Activated CD4-positive, alpha-beta memory T cell treated with anti-CD3 and anti-CD28 coated beads, Interleukin-2, amount 10 ng/mL, durations not matched to agents 7 days and 5 days (primary cell): ENCODE results near the gene QSOX1. TPM values are rescaled to one million over a fixed set of nuclear protein-coding genes. Genes with fewer than 3 reads are reported as not detected.

Source experiments
- CTCF ChIA-PET: fragments of 350-600 bp; sonication (Branson Sonifier 250); formaldehyde crosslinking; loops from one replicate; lab custom pipeline; 2021; ENCODE audit warnings: antibody characterized with exemption, inconsistent platforms; lab: Charles Lee
- POLR2A ChIA-PET: fragments of 350-600 bp; sonication (Branson Sonifier 250); formaldehyde crosslinking; loops from one replicate; lab custom pipeline; 2021; ENCODE audit warnings: antibody characterized with exemption; lab: Charles Lee
- DNase-seq: peaks from one replicate; pipeline ENCODE4 v3.0.0-alpha.2; 2020
- H3K27ac Mint-ChIP-seq: one replicate; pipeline ENCODE4 v1.8.0; 2021; ENCODE audit warnings: mild to moderate bottlenecking, mixed read lengths
- H3K27me3 Mint-ChIP-seq: one replicate; pipeline ENCODE4 v1.8.0; 2021; ENCODE audit warnings: mixed read lengths
- H3K36me3 Mint-ChIP-seq: one replicate; pipeline ENCODE4 v1.8.0; 2021; ENCODE audit warnings: low read depth, mixed read lengths
- H3K4me1 Mint-ChIP-seq: one replicate; pipeline ENCODE4 v1.8.0; 2021; ENCODE audit warnings: mixed read lengths
- H3K4me3 Mint-ChIP-seq: one replicate; pipeline ENCODE4 v1.8.0; 2021; ENCODE audit warnings: mild to moderate bottlenecking, mixed read lengths
- H3K9me3 Mint-ChIP-seq: one replicate; pipeline ENCODE4 v1.8.0; 2021; ENCODE audit warnings: mixed read lengths
- total RNA-seq, 2 experiments: library from RNA; stranded (reverse); gene quantifications; one replicate each; pipeline ENCODE4 v1.2.3, GENCODE V29; 2021

QSOX1 gene, protein sequence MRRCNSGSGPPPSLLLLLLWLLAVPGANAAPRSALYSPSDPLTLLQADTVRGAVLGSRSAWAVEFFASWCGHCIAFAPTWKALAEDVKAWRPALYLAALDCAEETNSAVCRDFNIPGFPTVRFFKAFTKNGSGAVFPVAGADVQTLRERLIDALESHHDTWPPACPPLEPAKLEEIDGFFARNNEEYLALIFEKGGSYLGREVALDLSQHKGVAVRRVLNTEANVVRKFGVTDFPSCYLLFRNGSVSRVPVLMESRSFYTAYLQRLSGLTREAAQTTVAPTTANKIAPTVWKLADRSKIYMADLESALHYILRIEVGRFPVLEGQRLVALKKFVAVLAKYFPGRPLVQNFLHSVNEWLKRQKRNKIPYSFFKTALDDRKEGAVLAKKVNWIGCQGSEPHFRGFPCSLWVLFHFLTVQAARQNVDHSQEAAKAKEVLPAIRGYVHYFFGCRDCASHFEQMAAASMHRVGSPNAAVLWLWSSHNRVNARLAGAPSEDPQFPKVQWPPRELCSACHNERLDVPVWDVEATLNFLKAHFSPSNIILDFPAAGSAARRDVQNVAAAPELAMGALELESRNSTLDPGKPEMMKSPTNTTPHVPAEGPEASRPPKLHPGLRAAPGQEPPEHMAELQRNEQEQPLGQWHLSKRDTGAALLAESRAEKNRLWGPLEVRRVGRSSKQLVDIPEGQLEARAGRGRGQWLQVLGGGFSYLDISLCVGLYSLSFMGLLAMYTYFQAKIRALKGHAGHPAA
- 10 to 100 TPM; 28.9 to 35.1 TPM for total RNA-seq

DNA sequence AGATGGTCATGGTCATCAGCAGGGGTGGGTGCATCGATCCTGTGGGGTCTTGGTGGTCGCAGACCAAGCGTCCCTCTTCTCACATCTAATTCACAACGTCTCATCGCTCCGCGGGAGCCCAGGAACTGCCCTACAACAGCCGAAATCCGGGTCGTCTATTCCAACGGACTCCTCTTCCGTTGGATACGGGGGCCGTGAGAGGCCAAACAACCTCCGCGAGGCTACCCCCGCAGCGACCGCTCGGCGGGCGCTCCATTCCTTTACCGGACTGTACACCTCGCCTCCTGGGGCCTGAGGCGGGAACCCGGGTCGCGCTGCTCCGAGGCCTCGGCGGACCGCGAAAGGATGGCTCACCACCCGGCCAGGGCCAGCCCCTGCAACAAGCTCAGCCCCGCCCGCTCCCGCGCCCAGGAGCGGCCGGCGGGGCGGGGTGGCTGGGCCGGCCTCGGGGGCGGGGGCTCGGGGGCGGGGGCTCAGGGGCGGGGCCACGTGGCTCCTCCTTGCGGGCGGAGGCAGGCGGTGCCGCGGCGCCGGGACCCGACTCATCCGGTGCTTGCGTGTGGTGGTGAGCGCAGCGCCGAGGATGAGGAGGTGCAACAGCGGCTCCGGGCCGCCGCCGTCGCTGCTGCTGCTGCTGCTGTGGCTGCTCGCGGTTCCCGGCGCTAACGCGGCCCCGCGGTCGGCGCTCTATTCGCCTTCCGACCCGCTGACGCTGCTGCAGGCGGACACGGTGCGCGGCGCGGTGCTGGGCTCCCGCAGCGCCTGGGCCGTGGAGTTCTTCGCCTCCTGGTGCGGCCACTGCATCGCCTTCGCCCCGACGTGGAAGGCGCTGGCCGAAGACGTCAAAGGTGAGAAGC is at the start of gene QSOX1:
QSOX1 (plus strand) TSS at position 545 of the 857 bp plus-strand sequence; CDS start at position 584, 39 bp downstream.
- Mint-ChIP-seq H3K27ac (peak within 1 kb of the TSS; percentile 79), H3K4me1 (peaks cover 28% of the 10 kb centered on the region), H3K4me3 (peak within 1 kb of the TSS; percentile 92), H3K27me3 (no peaks in the 10 kb centered on the region), H3K9me3 (no peaks in the 10 kb centered on the region), H3K36me3 (peaks cover 6% of the 10 kb centered on the region)
- ChIA-PET CTCF (interaction anchor here (1.0 to 4.2 kb wide), 3 partner anchors 14 to 200 kb away, joined by 3 to 23 read pairs (median 7); no protein-coding TSS in a partner anchor), POLR2A (interaction anchor here (0.7 to 3.5 kb wide), 12 partner anchors 9 to 348 kb away, joined by 3 to 32 read pairs (median 3); partner anchors contain the start of genes ACBD6, CEP350 and TOR1AIP1)
- peak; percentile 92 for DNase-seq

DNA sequence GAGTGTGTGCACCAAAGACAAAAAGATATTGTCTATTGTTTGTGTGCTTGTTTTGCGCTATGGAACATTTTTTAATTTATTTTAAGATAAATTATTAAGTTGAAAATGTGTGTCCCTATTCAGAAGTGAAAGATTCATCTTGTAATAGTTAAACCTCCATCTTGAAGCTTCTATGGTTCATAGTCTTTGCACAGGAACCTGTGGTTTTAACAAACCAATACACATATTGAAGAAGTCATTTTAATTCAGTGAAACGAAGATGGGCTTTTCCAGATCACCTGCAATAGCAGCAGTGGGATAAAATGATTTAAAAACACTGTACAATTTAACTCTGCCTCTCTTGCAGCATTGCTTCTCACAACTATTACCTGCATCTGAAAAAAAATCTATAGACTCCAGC is 42.6 kb upstream of the QSOX1 start:
- Mint-ChIP-seq H3K4me1 (no peaks in the 10 kb centered on the region), H3K27me3 (no peaks in the 10 kb centered on the region), H3K9me3 (no peaks in the 10 kb centered on the region), H3K27ac (no peak overlapping the region), H3K36me3 (peaks cover 35% of the 10 kb centered on the region), H3K4me3 (no peak overlapping the region)
- ChIA-PET CTCF (interaction anchor here (1.1 kb wide), 1 partner anchor 20 kb away, joined by 4 read pairs; no protein-coding TSS in a partner anchor), POLR2A (interaction anchor here (0.8 kb wide), 1 partner anchor 24 kb away, joined by 4 read pairs; no protein-coding TSS in a partner anchor)
- no peak for DNase-seq

GRCh38 chr1:180112984-180113647 is 41.6 kb upstream of the QSOX1 start:
- POLR2A ChIA-PET: no interaction called here
- Mint-ChIP-seq H3K4me3 (no peak overlapping the region), H3K27me3 (no peaks in the 10 kb centered on the region), H3K4me1 (no peaks in the 10 kb centered on the region), H3K9me3 (no peaks in the 10 kb centered on the region), H3K36me3 (peaks cover 35% of the 10 kb centered on the region), H3K27ac (no peak overlapping the region)
- CTCF ChIA-PET: interaction anchor here (1.1 kb wide), 2 partner anchors 21 to 66 kb away, joined by 3 to 4 read pairs; no protein-coding TSS in a partner anchor
- DNase-seq: no peak

DNA sequence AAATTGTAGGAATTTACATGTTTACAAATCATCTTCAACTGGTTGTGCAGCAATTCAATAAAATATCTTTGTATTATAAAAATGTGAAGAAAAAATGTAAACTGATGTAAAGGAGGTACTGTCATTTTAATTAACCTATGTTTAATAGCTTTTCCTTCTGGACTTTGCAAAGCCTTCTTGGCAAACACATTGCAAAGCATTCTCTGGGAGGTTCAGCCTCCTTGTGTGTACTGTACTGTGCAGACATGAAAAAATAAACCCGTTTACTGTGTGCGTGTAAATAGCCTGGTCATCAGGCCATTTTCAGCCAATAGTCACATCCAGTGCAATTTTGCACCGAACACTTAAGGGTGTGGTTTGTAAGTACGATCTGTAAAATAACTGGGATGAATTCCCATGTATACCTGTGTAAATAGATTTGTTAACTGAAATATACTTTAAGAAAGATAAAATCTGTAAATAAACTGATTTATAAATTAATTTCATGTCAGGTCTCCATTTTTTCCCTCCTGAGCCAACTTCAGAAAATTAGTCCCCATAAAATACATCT is 40.2 kb upstream of the QSOX1 start:
- peaks cover 32% of the 10 kb centered on the region for H3K36me3 Mint-ChIP-seq
- H3K9me3 Mint-ChIP-seq: no peaks in the 10 kb centered on the region
- no peaks in the 10 kb centered on the region for H3K4me1 Mint-ChIP-seq
- POLR2A ChIA-PET: no interaction called here
- no peak overlapping the region for H3K27ac Mint-ChIP-seq
- DNase-seq: no peak
- no peaks in the 10 kb centered on the region for H3K27me3 Mint-ChIP-seq
- CTCF ChIA-PET: interaction anchor here (0.6 to 1.2 kb wide), 3 partner anchors 10 to 65 kb away, joined by 3 read pairs; no protein-coding TSS in a partner anchor
- H3K4me3 Mint-ChIP-seq: no peak overlapping the region

DNA sequence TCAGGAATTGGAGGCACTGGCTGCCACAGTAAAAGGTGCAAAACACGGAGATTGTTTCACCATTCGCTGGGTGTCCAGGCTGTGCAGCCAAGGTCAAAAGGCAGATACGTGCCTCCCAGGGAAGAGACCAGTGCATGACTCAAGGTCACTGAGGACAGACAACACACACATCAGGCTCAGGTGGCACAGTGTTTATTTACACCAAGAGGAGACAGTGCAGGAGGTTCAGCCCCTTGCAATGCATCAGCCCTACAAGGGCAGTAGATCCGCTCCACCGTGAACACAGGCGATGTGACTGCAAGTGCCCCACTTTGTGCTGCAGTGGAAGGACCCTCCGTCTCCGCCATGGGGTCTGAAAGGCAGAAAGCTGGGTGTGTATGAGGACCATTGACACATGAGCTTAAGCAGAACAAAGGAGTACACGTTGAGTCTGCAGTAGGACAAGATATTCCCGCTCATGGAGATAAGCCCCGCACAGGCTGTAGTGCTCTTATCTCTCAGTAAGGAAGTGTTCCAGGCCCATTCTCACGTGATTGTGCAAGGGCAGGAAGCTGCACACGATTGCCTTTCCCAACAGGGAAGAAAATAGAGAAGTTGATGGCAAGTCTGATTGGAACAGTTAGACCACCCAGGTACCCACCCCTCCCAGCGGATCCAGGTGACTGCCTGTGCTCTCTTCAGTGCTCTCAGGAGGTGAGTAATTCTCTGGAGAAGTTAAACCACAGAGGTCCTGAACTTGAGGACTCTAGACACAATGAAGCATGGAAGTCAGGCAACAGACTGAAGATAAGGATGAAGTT is 37.5 kb upstream of the QSOX1 start:
- H3K36me3 Mint-ChIP-seq: peaks cover 15% of the 10 kb centered on the region
- CTCF ChIA-PET: no interaction called here
- H3K27ac Mint-ChIP-seq: no peak overlapping the region
- no peak for DNase-seq
- H3K9me3 Mint-ChIP-seq: no peaks in the 10 kb centered on the region
- POLR2A ChIA-PET: no interaction called here
- H3K4me3 Mint-ChIP-seq: no peak overlapping the region
- H3K27me3 Mint-ChIP-seq: no peaks in the 10 kb centered on the region
- H3K4me1 Mint-ChIP-seq: no peaks in the 10 kb centered on the region

DNA sequence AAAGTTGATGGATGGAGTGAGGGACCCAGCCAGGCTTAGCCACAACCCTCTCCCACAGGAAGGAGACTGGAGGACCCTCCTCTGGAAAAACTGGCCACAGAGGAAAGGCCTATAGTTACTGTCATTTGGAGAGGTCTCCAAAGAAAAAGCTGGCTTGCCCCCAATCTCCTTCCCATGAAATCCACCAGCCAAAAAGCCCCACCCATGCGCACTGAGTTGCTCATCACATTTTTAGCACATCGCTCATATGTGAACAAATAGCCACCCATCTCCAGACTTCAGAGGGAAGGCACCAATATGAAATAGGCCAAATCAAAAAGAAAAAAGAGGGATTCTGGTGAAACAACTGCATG is 36.9 kb upstream of the QSOX1 start:
- peaks cover 9% of the 10 kb centered on the region for H3K36me3 Mint-ChIP-seq
- H3K4me1 Mint-ChIP-seq: no peaks in the 10 kb centered on the region
- H3K27me3 Mint-ChIP-seq: no peaks in the 10 kb centered on the region
- no peak overlapping the region for H3K4me3 Mint-ChIP-seq
- POLR2A ChIA-PET: no interaction called here
- no peaks in the 10 kb centered on the region for H3K9me3 Mint-ChIP-seq
- CTCF ChIA-PET: no interaction called here
- H3K27ac Mint-ChIP-seq: no peak overlapping the region
- DNase-seq: no peak

DNA sequence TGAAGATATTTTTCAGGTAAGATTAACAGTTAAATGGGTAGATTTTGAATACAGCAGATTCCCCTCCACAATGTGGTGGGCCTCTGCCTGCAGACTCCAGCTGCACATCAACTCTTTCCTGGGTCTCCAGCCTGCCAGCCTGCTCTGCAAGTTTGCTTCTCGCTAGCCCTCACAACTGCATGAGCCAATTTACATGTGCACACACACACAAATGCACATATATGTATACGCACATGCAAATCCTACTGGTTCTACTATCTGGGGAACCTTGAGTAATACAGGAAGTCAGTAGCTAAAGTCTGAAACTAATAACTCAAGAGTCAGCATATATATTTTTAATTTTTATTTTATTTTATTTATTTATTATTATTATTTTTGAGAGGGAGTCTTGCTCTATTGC is 34.8 kb upstream of the QSOX1 start:
- Mint-ChIP-seq H3K4me1 (no peaks in the 10 kb centered on the region), H3K9me3 (no peaks in the 10 kb centered on the region), H3K27ac (no peak overlapping the region), H3K27me3 (no peaks in the 10 kb centered on the region), H3K4me3 (no peak overlapping the region), H3K36me3 (peaks cover 6% of the 10 kb centered on the region)
- ChIA-PET CTCF (no interaction called here), POLR2A (no interaction called here)
- no peak for DNase-seq

- POLR2A ChIA-PET: no interaction called here
- Mint-ChIP-seq H3K4me3 (no peak overlapping the region), H3K36me3 (no peaks in the 10 kb centered on the region), H3K27me3 (no peaks in the 10 kb centered on the region), H3K27ac (no peak overlapping the region), H3K9me3 (no peaks in the 10 kb centered on the region), H3K4me1 (peaks cover 10% of the 10 kb centered on the region)
- DNase-seq: no peak
- CTCF ChIA-PET: no interaction called here
These were observed 31.2 kb upstream of the QSOX1 start for GRCh38 chr1:180123463-180123936.

- POLR2A ChIA-PET: no interaction called here
These were observed 24.0 kb upstream of the QSOX1 start for GRCh38 chr1:180130651-180131050.

GRCh38 chr1:180131510-180131909 is 23.2 kb upstream of the QSOX1 start:
- H3K9me3 Mint-ChIP-seq: no peaks in the 10 kb centered on the region
- H3K4me1 Mint-ChIP-seq: peaks cover 10% of the 10 kb centered on the region
- H3K27me3 Mint-ChIP-seq: peaks cover 19% of the 10 kb centered on the region
- H3K27ac Mint-ChIP-seq: no peak overlapping the region
- POLR2A ChIA-PET: no interaction called here
- no peaks in the 10 kb centered on the region for H3K36me3 Mint-ChIP-seq
- no peak overlapping the region for H3K4me3 Mint-ChIP-seq
- no peak for DNase-seq
- CTCF ChIA-PET: no interaction called here

More at GRCh38 chr1:180130651-180131050, 24.0 kb upstream of the QSOX1 start:
- DNase-seq: no peak
- Mint-ChIP-seq H3K27ac (no peak overlapping the region), H3K36me3 (no peaks in the 10 kb centered on the region), H3K4me1 (peaks cover 14% of the 10 kb centered on the region), H3K27me3 (peaks cover 13% of the 10 kb centered on the region), H3K4me3 (no peak overlapping the region), H3K9me3 (no peaks in the 10 kb centered on the region)
- CTCF ChIA-PET: no interaction called here

- CTCF ChIA-PET: no interaction called here
These were observed 21.5 kb upstream of the QSOX1 start for GRCh38 chr1:180133193-180133592.

More at GRCh38 chr1:180133193-180133592, 21.5 kb upstream of the QSOX1 start:
- H3K4me1 Mint-ChIP-seq: peaks cover 4% of the 10 kb centered on the region
- DNase-seq: no peak
- no peak overlapping the region for H3K4me3 Mint-ChIP-seq
- no peaks in the 10 kb centered on the region for H3K36me3 Mint-ChIP-seq
- peaks cover 28% of the 10 kb centered on the region for H3K27me3 Mint-ChIP-seq
- no peak overlapping the region for H3K27ac Mint-ChIP-seq
- H3K9me3 Mint-ChIP-seq: no peaks in the 10 kb centered on the region
- POLR2A ChIA-PET: no interaction called here
